ENCODE results near the gene PCDHGB6.
"Not testable (repeated sequence)": the region's sequence is repeated elsewhere in the genome, so short reads cannot be mapped to it uniquely, and the experiment has no call there.

Gene PCDHGB6

DNA sequence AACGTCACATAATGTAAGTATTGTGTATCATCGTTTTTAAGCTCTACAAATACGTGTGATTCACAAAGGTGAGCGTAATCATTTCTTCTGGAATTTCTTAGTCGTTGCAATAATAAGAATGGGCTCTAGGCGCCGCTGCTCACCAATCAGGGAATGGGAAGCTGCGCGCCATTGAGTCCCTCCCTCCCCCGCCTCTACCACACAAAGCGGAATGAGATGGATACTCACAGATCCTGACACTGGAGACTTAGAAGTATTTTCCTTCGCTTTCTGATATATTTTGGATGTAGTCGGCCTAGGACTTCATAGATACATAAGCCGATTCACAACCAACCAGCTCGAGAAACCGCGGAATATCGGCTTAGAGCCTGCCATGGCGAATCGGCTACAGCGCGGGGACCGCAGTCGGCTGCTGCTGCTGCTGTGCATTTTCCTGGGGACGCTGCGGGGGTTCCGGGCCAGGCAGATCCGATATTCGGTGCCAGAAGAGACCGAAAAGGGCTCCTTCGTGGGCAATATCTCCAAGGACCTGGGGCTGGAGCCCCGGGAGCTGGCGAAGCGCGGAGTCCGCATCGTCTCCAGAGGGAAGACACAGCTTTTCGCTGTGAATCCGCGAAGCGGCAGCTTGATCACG, 13.2 kb downstream of the PCDHGB6 start, which contains the start of gene PCDHGA11:
PCDHGA11 (plus strand) TSS at position 197 of the 634 bp plus-strand sequence; CDS start at position 374, 177 bp downstream.
- H3K36me3 ChIP-seq (ENCODE audit: control insufficient read depth, insufficient read depth, low read length) = no peaks in the 10 kb centered on the region
- no peak for DNase-seq
- no peak within 1 kb of the TSS for H3K27ac ChIP-seq (ENCODE audit: insufficient read depth, low read length, poor library complexity, severe bottlenecking)
- peaks cover 67% of the 10 kb centered on the region for H3K27me3 ChIP-seq (replicated peaks; ENCODE audit: control insufficient read depth, insufficient read depth, low read length, poor library complexity, severe bottlenecking)
- peak within 1 kb of the TSS; percentile 37 for H3K4me3 ChIP-seq (ENCODE audit: insufficient read depth, low read depth, low read length, poor library complexity, severe bottlenecking)
- H3K4me1 ChIP-seq (ENCODE audit: control insufficient read depth, insufficient read depth, low read length, poor library complexity, severe bottlenecking) = no peaks in the 10 kb centered on the region
- peaks cover 14% of the 10 kb centered on the region for H3K9me3 ChIP-seq (ENCODE audit: control insufficient read depth, low read length)

DNA sequence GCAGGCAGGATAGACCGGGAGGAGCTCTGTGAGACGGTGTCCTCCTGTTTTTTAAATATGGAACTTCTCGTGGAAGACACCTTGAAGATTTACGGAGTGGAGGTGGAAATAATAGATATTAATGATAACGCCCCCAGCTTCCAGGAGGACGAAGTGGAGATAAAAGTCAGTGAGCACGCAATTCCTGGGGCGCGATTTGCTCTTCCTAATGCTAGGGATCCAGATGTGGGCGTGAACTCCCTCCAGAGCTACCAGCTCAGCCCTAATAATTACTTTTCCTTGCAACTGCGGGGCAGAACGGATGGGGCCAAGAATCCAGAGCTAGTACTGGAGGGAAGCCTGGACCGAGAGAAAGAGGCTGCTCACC, 13.7 kb downstream of the PCDHGB6 start:
- Histone ChIP-seq H3K27ac (ENCODE audit: insufficient read depth, low read length, poor library complexity, severe bottlenecking) (no peak overlapping the region), H3K4me3 (ENCODE audit: insufficient read depth, low read depth, low read length, poor library complexity, severe bottlenecking) (no peak overlapping the region), H3K36me3 (ENCODE audit: control insufficient read depth, insufficient read depth, low read length) (no peaks in the 10 kb centered on the region), H3K4me1 (ENCODE audit: control insufficient read depth, insufficient read depth, low read length, poor library complexity, severe bottlenecking) (no peaks in the 10 kb centered on the region), H3K27me3 (replicated peaks; ENCODE audit: control insufficient read depth, insufficient read depth, low read length, poor library complexity, severe bottlenecking) (peaks cover 63% of the 10 kb centered on the region), H3K9me3 (ENCODE audit: control insufficient read depth, low read length) (peaks cover 14% of the 10 kb centered on the region)
- no peak for DNase-seq

DNA sequence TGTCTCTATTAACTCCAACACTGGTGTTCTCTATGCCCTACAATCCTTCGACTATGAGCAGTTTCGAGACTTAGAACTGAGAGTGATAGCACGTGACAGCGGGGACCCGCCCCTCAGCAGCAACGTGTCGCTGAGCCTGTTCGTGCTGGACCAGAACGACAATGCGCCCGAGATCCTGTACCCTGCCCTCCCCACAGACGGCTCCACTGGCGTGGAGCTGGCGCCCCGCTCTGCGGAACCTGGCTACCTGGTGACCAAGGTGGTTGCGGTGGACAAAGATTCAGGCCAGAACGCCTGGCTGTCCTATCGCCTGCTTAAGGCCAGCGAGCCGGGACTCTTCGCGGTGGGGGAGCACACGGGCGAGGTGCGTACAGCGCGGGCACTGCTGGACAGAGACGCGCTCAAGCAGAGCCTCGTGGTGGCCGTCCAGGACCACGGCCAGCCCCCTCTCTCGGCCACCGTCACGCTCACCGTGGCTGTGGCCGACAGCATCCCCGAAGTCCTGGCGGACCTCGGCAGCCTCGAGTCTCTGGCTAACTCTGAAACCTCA, 15.0 kb downstream of the PCDHGB6 start:
- Histone ChIP-seq H3K4me3 (ENCODE audit: insufficient read depth, low read depth, low read length, poor library complexity, severe bottlenecking) (no peak overlapping the region), H3K27me3 (replicated peaks; ENCODE audit: control insufficient read depth, insufficient read depth, low read length, poor library complexity, severe bottlenecking) (peaks cover 49% of the 10 kb centered on the region), H3K9me3 (ENCODE audit: control insufficient read depth, low read length) (peaks cover 14% of the 10 kb centered on the region), H3K4me1 (ENCODE audit: control insufficient read depth, insufficient read depth, low read length, poor library complexity, severe bottlenecking) (no peaks in the 10 kb centered on the region), H3K36me3 (ENCODE audit: control insufficient read depth, insufficient read depth, low read length) (no peaks in the 10 kb centered on the region), H3K27ac (ENCODE audit: insufficient read depth, low read length, poor library complexity, severe bottlenecking) (no peak overlapping the region)
- no peak for DNase-seq

DNA sequence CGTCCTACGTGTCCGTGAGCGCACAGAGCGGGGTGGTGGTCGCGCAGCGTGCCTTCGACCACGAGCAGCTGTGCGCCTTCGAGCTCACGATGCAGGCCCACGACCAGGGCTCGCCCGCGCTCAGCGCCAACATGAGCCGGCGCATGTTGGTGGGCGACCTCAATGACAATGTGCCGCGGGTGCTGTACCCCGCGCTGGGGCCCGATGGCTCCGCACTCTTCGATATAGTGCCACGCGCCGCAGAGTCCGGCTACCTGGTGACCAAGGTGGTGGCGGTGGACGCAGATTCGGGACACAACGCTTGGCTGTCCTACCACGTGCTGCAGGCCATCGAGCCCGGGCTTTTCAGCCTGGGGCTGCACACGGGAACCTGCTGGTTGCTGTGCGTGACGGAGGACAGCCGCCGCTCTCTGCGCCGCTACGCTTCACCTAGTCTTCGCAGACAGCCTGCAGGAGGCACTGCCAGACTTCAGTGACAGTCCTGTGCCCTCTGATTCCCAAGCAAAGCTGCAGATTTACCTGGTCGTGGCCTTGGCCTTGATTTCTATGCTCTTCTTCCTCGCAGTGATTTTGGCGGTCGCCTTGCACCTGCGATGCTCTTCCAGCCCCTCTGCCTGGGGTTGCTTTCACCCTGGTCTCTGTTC, 20.1 kb downstream of the PCDHGB6 start:
- Histone ChIP-seq H3K36me3 (ENCODE audit: control insufficient read depth, insufficient read depth, low read length) (no peaks in the 10 kb centered on the region), H3K4me1 (ENCODE audit: control insufficient read depth, insufficient read depth, low read length, poor library complexity, severe bottlenecking) (no peaks in the 10 kb centered on the region), H3K27ac (ENCODE audit: insufficient read depth, low read length, poor library complexity, severe bottlenecking) (no peak overlapping the region), H3K9me3 (ENCODE audit: control insufficient read depth, low read length) (peaks cover 11% of the 10 kb centered on the region), H3K27me3 (replicated peaks; ENCODE audit: control insufficient read depth, insufficient read depth, low read length, poor library complexity, severe bottlenecking) (peaks cover 25% of the 10 kb centered on the region), H3K4me3 (ENCODE audit: insufficient read depth, low read depth, low read length, poor library complexity, severe bottlenecking) (no peak overlapping the region)
- DNase-seq = no peak

DNA sequence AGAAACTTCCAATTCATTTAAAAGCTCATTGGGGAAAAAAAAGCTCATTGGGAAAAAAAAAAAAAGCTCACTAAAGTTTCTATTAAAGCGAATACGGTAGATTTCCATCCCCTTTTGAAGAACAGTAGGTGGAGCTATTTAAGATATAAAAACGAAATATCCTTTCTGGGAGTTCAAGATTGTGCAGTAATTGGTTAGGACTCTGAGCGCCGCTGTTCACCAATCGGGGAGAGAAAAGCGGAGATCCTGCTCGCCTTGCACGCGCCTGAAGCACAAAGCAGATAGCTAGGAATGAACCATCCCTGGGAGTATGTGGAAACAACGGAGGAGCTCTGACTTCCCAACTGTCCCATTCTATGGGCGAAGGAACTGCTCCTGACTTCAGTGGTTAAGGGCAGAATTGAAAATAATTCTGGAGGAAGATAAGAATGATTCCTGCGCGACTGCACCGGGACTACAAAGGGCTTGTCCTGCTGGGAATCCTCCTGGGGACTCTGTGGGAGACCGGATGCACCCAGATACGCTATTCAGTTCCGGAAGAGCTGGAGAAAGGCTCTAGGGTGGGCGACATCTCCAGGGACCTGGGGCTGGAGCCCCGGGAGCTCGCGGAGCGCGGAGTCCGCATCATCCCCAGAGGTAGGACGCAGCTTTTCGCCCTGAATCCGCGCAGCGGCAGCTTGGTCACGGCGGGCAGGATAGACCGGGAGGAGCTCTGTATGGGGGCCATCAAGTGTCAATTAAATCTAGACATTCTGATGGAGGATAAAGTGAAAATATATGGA, 22.7 kb downstream of the PCDHGB6 start, which contains the start of gene PCDHGA12:
PCDHGA12 (plus strand) TSS at position 176 of the 782 bp plus-strand sequence; CDS start at position 429, 253 bp downstream.
- no peak for DNase-seq
- H3K27me3 ChIP-seq (replicated peaks; ENCODE audit: control insufficient read depth, insufficient read depth, low read length, poor library complexity, severe bottlenecking) = peaks cover 18% of the 10 kb centered on the region
- no peaks in the 10 kb centered on the region for H3K4me1 ChIP-seq (ENCODE audit: control insufficient read depth, insufficient read depth, low read length, poor library complexity, severe bottlenecking)
- H3K4me3 ChIP-seq (ENCODE audit: insufficient read depth, low read depth, low read length, poor library complexity, severe bottlenecking) = no peak within 1 kb of the TSS
- H3K9me3 ChIP-seq (ENCODE audit: control insufficient read depth, low read length) = peaks cover 11% of the 10 kb centered on the region
- no peaks in the 10 kb centered on the region for H3K36me3 ChIP-seq (ENCODE audit: control insufficient read depth, insufficient read depth, low read length)
- no peak within 1 kb of the TSS for H3K27ac ChIP-seq (ENCODE audit: insufficient read depth, low read length, poor library complexity, severe bottlenecking)

DNA sequence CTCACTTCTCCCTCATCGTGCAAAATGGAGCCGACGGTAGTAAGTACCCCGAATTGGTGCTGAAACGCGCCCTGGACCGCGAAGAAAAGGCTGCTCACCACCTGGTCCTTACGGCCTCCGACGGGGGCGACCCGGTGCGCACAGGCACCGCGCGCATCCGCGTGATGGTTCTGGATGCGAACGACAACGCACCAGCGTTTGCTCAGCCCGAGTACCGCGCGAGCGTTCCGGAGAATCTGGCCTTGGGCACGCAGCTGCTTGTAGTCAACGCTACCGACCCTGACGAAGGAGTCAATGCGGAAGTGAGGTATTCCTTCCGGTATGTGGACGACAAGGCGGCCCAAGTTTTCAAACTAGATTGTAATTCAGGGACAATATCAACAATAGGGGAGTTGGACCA, 23.5 kb downstream of the PCDHGB6 start:
- Histone ChIP-seq H3K36me3 (ENCODE audit: control insufficient read depth, insufficient read depth, low read length) (no peaks in the 10 kb centered on the region), H3K4me1 (ENCODE audit: control insufficient read depth, insufficient read depth, low read length, poor library complexity, severe bottlenecking) (no peaks in the 10 kb centered on the region), H3K27me3 (replicated peaks; ENCODE audit: control insufficient read depth, insufficient read depth, low read length, poor library complexity, severe bottlenecking) (peaks cover 18% of the 10 kb centered on the region), H3K27ac (ENCODE audit: insufficient read depth, low read length, poor library complexity, severe bottlenecking) (no peak overlapping the region), H3K9me3 (ENCODE audit: control insufficient read depth, low read length) (peaks cover 11% of the 10 kb centered on the region), H3K4me3 (ENCODE audit: insufficient read depth, low read depth, low read length, poor library complexity, severe bottlenecking) (no peak overlapping the region)
- no peak for DNase-seq

DNA sequence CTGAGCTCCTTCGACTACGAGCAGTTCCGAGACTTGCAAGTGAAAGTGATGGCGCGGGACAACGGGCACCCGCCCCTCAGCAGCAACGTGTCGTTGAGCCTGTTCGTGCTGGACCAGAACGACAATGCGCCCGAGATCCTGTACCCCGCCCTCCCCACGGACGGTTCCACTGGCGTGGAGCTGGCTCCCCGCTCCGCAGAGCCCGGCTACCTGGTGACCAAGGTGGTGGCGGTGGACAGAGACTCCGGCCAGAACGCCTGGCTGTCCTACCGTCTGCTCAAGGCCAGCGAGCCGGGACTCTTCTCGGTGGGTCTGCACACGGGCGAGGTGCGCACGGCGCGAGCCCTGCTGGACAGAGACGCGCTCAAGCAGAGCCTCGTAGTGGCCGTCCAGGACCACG, 24.5 kb downstream of the PCDHGB6 start:
- DNase-seq; H3K4me3 ChIP-seq (ENCODE audit: insufficient read depth, low read depth, low read length, poor library complexity, severe bottlenecking); H3K27ac ChIP-seq (ENCODE audit: insufficient read depth, low read length, poor library complexity, severe bottlenecking); H3K4me1 ChIP-seq (ENCODE audit: control insufficient read depth, insufficient read depth, low read length, poor library complexity, severe bottlenecking); H3K36me3 ChIP-seq (ENCODE audit: control insufficient read depth, insufficient read depth, low read length): not testable (repeated sequence)
- H3K27me3 ChIP-seq (replicated peaks; ENCODE audit: control insufficient read depth, insufficient read depth, low read length, poor library complexity, severe bottlenecking) = peaks cover 18% of the 10 kb centered on the region
- peaks cover 11% of the 10 kb centered on the region for H3K9me3 ChIP-seq (ENCODE audit: control insufficient read depth, low read length)

DNA sequence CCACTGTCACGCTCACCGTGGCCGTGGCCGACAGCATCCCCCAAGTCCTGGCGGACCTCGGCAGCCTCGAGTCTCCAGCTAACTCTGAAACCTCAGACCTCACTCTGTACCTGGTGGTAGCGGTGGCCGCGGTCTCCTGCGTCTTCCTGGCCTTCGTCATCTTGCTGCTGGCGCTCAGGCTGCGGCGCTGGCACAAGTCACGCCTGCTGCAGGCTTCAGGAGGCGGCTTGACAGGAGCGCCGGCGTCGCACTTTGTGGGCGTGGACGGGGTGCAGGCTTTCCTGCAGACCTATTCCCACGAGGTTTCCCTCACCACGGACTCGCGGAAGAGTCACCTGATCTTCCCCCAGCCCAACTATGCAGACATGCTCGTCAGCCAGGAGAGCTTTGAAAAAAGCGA, 24.9 kb downstream of the PCDHGB6 start:
- not testable (repeated sequence) for H3K27ac ChIP-seq (ENCODE audit: insufficient read depth, low read length, poor library complexity, severe bottlenecking); H3K4me1 ChIP-seq (ENCODE audit: control insufficient read depth, insufficient read depth, low read length, poor library complexity, severe bottlenecking); H3K4me3 ChIP-seq (ENCODE audit: insufficient read depth, low read depth, low read length, poor library complexity, severe bottlenecking); DNase-seq; H3K36me3 ChIP-seq (ENCODE audit: control insufficient read depth, insufficient read depth, low read length)
- H3K27me3 ChIP-seq (replicated peaks; ENCODE audit: control insufficient read depth, insufficient read depth, low read length, poor library complexity, severe bottlenecking) = peaks cover 18% of the 10 kb centered on the region
- H3K9me3 ChIP-seq (ENCODE audit: control insufficient read depth, low read length) = peaks cover 11% of the 10 kb centered on the region

DNA sequence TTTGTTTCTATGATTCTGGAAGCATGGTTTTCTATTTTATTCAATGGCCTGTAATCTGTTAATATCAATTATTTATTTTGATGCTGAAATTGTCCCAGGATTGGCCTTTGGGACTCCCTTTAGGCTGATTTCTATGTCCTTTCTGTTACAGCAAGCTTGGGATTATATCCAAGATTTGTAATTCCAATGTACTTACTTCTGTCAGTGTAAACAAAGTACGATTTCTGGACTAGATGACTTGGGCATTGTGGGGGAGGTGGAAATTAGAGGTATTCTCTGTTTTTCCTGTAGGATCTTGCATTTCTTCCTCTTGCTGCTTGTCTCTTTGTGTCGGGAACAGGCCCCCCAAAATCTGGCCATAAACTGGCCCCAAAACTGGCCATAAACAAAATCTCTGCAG, 26.2 kb downstream of the PCDHGB6 start:
- H3K4me3 ChIP-seq (ENCODE audit: insufficient read depth, low read depth, low read length, poor library complexity, severe bottlenecking) = no peak overlapping the region
- H3K27ac ChIP-seq (ENCODE audit: insufficient read depth, low read length, poor library complexity, severe bottlenecking) = no peak overlapping the region
- H3K9me3 ChIP-seq (ENCODE audit: control insufficient read depth, low read length) = peaks cover 11% of the 10 kb centered on the region
- DNase-seq = no peak
- H3K36me3 ChIP-seq (ENCODE audit: control insufficient read depth, insufficient read depth, low read length) = no peaks in the 10 kb centered on the region
- peaks cover 18% of the 10 kb centered on the region for H3K27me3 ChIP-seq (replicated peaks; ENCODE audit: control insufficient read depth, insufficient read depth, low read length, poor library complexity, severe bottlenecking)
- no peaks in the 10 kb centered on the region for H3K4me1 ChIP-seq (ENCODE audit: control insufficient read depth, insufficient read depth, low read length, poor library complexity, severe bottlenecking)

Data from effector memory CD4-positive, alpha-beta T cell (primary cell).